Thyroid gland (tissue), 4 donors: Measurements from ENCODE around the gene KCNB1. TPM values are rescaled to one million over a fixed set of nuclear protein-coding genes. Genes with fewer than 3 reads are reported as not detected.

Experiments used
- DNase-seq, 2 donors: peaks; one replicate each; pipeline ENCODE4 v3.0.0-alpha.2; 2019
- H3K27ac ChIP-seq, 3 donors: fragments of 200-600 bp; sonication (generic); 1 replicate in 2 of 3; 2 replicates in 1 of 3; pipeline ENCODE4 v1.5.1; 2016 to 2019; ENCODE audit warnings: mild to moderate bottlenecking in 1 of 3, moderate library complexity in 1 of 3
- H3K27me3 ChIP-seq: fragments of 200-600 bp; sonication (generic); one replicate; pipeline ENCODE4 v1.5.1; 2019
- H3K36me3 ChIP-seq, 2 donors: fragments of 200-600 bp; sonication (generic); one replicate each; pipeline ENCODE4 v1.5.1; 2016 to 2019
- H3K4me1 ChIP-seq, 2 donors: fragments of 200-600 bp; sonication (generic); one replicate each; pipeline ENCODE4 v1.5.1; 2017 to 2019
- H3K4me3 ChIP-seq, 3 donors: fragments of 200-600 bp; sonication (generic); replicated peaks in 1 of 3; 1 replicate in 2 of 3; 2 replicates in 1 of 3; pipeline ENCODE4 v1.5.1; 2016; ENCODE audit warnings: mild to moderate bottlenecking in 1 of 3
- H3K9me3 ChIP-seq: fragments of 200-600 bp; sonication (generic); one replicate; pipeline ENCODE4 v1.5.1; 2017
- CTCF ChIP-seq, 6 experiments: fragments of 200-600 bp in 3 of 6; fragments of 450-650 bp in 3 of 6; sonication (generic) in 3 of 6; IDR thresholded peaks; one replicate each; pipeline ENCODE4 v1.5.1; 2016 to 2019; ENCODE audit warnings: antibody characterized with exemption in 6 of 6, mild to moderate bottlenecking in 2 of 6, inconsistent platforms in 1 of 6, moderate library complexity in 1 of 6
- POLR2A ChIP-seq, 2 donors: fragments of 450-650 bp; IDR thresholded peaks; one replicate each; pipeline ENCODE4 v1.6.1; 2017; ENCODE audit warnings: antibody characterized with exemption in 2 of 2, mild to moderate bottlenecking in 2 of 2, moderate library complexity in 1 of 2
- WGBS, 2 donors: methylation state at CpG; one replicate each; pipeline ENCODE4 v1.1.5; 2017; 5-methylcytosine and 5-hydroxymethylcytosine counted together
- intact Hi-C: fragments of 100-400 bp; cut with DNase I; formaldehyde crosslinking; loops from one replicate; pipeline ENCODE4 v1.15.1; 2023
- total RNA-seq, 4 donors: library from RNA; depleted of rRNA; stranded (reverse); fragments of >200 nt; gene quantifications; one replicate each; pipeline ENCODE4 v1.2.3, GENCODE V29; 2016

KCNB1 gene
- total RNA-seq, 4 donors from 2014 or later: 0.34 to 0.54 (median 0.47) TPM

GRCh38 chr20:49406666-49407065 is 75.8 kb downstream of the KCNB1 start:
- intact Hi-C loops: no loop called here
- no peaks in the 10 kb centered on the region for H3K27me3 ChIP-seq
- H3K36me3 ChIP-seq: no peaks in the 10 kb centered on the region
- H3K27ac ChIP-seq: no peak overlapping the region
- 81 to 82% methylated on average over 9 of the region's 9 CpGs for WGBS, 2 donors
- H3K4me3 ChIP-seq: no peak overlapping the region
- TF ChIP-seq CTCF (IDR thresholded peaks at IDR 0.05) (no peak), POLR2A (IDR thresholded peaks at IDR 0.05) (no peak)
- no peaks in the 10 kb centered on the region for H3K9me3 ChIP-seq
- DNase-seq: no peak
- H3K4me1 ChIP-seq: peaks cover 0 to 5% of the 10 kb centered on the region in 2 donors

GRCh38 chr20:49405696-49406095 is 76.8 kb downstream of the KCNB1 start:
- H3K4me1 ChIP-seq: peaks cover 0 to 10% of the 10 kb centered on the region in 2 donors
- 61 to 93% methylated on average over 5 of the region's 5 CpGs for WGBS, 2 donors
- H3K4me3 ChIP-seq: no peak overlapping the region
- no peak for DNase-seq
- H3K9me3 ChIP-seq: no peaks in the 10 kb centered on the region
- no peaks in the 10 kb centered on the region for H3K36me3 ChIP-seq
- no peak for TF ChIP-seq POLR2A (IDR thresholded peaks at IDR 0.05)
- no peak for TF ChIP-seq CTCF (IDR thresholded peaks at IDR 0.05)
- H3K27ac ChIP-seq: no peak overlapping the region
- intact Hi-C loops: no loop called here
- H3K27me3 ChIP-seq: no peaks in the 10 kb centered on the region

DNA sequence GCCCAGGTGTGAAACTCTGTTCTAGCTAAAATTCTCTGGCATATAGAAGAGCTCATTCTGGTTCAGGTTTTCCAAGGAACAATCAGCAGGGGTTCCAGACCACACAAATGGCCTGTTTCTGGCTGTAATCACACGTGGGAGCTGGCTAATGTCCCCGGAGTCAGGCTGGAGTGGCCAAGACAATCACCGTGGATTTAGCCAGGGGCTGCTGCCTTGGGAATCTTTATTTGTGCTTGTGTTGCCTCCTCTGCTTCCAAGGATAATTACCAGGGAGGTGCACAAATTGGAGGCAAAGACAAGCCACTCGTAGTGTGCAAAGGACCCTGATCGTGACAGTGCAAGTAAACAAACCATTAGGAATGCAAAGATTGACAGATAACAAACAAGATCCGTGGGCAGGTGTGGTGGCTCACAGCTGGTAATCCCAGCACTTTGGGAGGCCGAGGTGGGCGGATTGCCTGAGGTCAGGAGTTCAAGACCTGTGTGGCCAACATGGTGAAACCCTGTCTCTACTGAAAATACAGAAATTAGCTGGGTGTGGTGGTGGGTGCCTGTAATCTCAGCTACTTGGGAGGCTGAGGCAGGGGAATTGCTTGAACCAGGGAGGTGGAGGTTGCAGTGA is 77.3 kb downstream of the KCNB1 start:
- H3K27ac ChIP-seq: no peak overlapping the region
- H3K9me3 ChIP-seq: no peaks in the 10 kb centered on the region
- no peaks in the 10 kb centered on the region for H3K27me3 ChIP-seq
- peaks cover 0 to 10% of the 10 kb centered on the region in 2 donors for H3K4me1 ChIP-seq
- intact Hi-C loops: no loop called here
- no peaks in the 10 kb centered on the region for H3K36me3 ChIP-seq
- H3K4me3 ChIP-seq: no peak overlapping the region
- TF ChIP-seq CTCF (IDR thresholded peaks at IDR 0.05): no peak
- no peak for DNase-seq
- WGBS, 2 donors: 35 to 50% methylated on average over 8 of the region's 8 CpGs

- DNase-seq: no peak
- H3K27ac ChIP-seq: no peak overlapping the region
- H3K4me3 ChIP-seq: no peak overlapping the region
- 90 to 94% methylated on average over 3 of the region's 3 CpGs for WGBS, 2 donors
- intact Hi-C loops: no loop called here
- no peaks in the 10 kb centered on the region for H3K27me3 ChIP-seq
- H3K9me3 ChIP-seq: no peaks in the 10 kb centered on the region
- H3K4me1 ChIP-seq: peaks cover 0 to 5% of the 10 kb centered on the region in 2 donors
- H3K36me3 ChIP-seq: no peaks in the 10 kb centered on the region
- TF ChIP-seq CTCF (IDR thresholded peaks at IDR 0.05) (no peak), POLR2A (IDR thresholded peaks at IDR 0.05) (no peak)
Measured at GRCh38 chr20:49404461-49404860, 78.0 kb downstream of the KCNB1 start.

GRCh38 chr20:49403911-49404310 is 78.6 kb downstream of the KCNB1 start:
- Histone ChIP-seq H3K36me3 (no peaks in the 10 kb centered on the region), H3K27me3 (no peaks in the 10 kb centered on the region), H3K4me1 (peaks cover 0 to 5% of the 10 kb centered on the region in 2 donors), H3K9me3 (no peaks in the 10 kb centered on the region), H3K4me3 (no peak overlapping the region), H3K27ac (no peak overlapping the region)
- no peak for DNase-seq
- no peak for TF ChIP-seq CTCF (IDR thresholded peaks at IDR 0.05)
- no peak for TF ChIP-seq POLR2A (IDR thresholded peaks at IDR 0.05)
- 80 to 83% methylated on average over 9 of the region's 9 CpGs for WGBS, 2 donors
- intact Hi-C loops: no loop called here
